OCI-LY3 (cell line): ENCODE results near the gene URGCP.

Experiments used
- H2AFZ ChIP-seq: fragments of 200-600, 300-600 bp; shearing (Covaris generic); 2 replicates; pipeline ENCODE4 v1.6.0; 2014; ENCODE audit warnings: antibody characterized with exemption, low read depth, low read length
- H3K27ac ChIP-seq: fragments of 200-600, 300-600 bp; sonication (generic); 2 replicates; pipeline ENCODE4 v1.5.1; 2014; ENCODE audit warnings: mild to moderate bottlenecking, low read length, moderate library complexity, mixed read lengths
- H3K27me3 ChIP-seq: fragments of 200-600, 300-600 bp; sonication (generic); 2 replicates; pipeline ENCODE4 v1.6.1; 2014; ENCODE audit warnings: low read depth, low read length, mixed read lengths
- H3K36me3 ChIP-seq: fragments of 200-600, 300-600 bp; sonication (generic); replicated peaks from 2 replicates; pipeline ENCODE3; 2014; ENCODE audit warnings: low read depth, low read length, mixed read lengths
- H3K4me1 ChIP-seq: fragments of 300-600, 200-600 bp; sonication (generic); 2 replicates; pipeline ENCODE4 v1.6.1; 2014; ENCODE audit warnings: low read length, mixed read lengths
- H3K4me2 ChIP-seq: fragments of 200-600, 300-600 bp; sonication (generic); 2 replicates; pipeline ENCODE4 v1.6.1; 2014; ENCODE audit warnings: low read length, mixed read lengths
- H3K4me3 ChIP-seq: fragments of 300-600, 200-600 bp; sonication (generic); 2 replicates; pipeline ENCODE4 v1.5.1; 2014; ENCODE audit warnings: antibody characterized with exemption, mild to moderate bottlenecking, low read length, moderate library complexity
- H3K79me2 ChIP-seq: fragments of 300-600, 200-600 bp; shearing (Covaris generic); 2 replicates; pipeline ENCODE4 v1.6.1; 2014; ENCODE audit warnings: mild to moderate bottlenecking, low read length, mixed read lengths
- H3K9ac ChIP-seq: fragments of 300-600, 200-600 bp; shearing (Covaris generic); 2 replicates; pipeline ENCODE4 v1.6.0; 2014; ENCODE audit warnings: mild to moderate bottlenecking, low read length, moderate library complexity
- H3K9me3 ChIP-seq: fragments of 200-600, 300-600 bp; shearing (Covaris generic); 2 replicates; pipeline ENCODE4 v1.6.1; 2014; ENCODE audit warnings: low read length, mixed read lengths; ENCODE audit not compliant: insufficient read depth
- H4K20me1 ChIP-seq: fragments of 200-600, 300-600 bp; sonication (generic); 2 replicates; pipeline ENCODE4 v1.6.1; 2016; ENCODE audit warnings: low read length, mixed read lengths; ENCODE audit not compliant: insufficient read depth
- CTCF ChIP-seq: fragments of 200-600, 300-600 bp; sonication (generic); IDR thresholded peaks from 2 replicates; pipeline ENCODE4 v1.5.1; 2014; ENCODE audit warnings: antibody characterized with exemption, low read length, low read depth
- EZH2phosphoT487 ChIP-seq: fragments of 200-600 bp; shearing (Covaris generic); IDR thresholded peaks from 2 replicates; pipeline ENCODE4 v1.6.1; 2018; ENCODE audit warnings: antibody characterized with exemption, mixed run types, low read depth

URGCP gene

GRCh38 chr7:43880596-43880995 is 25.8 kb downstream of the URGCP start:
- Histone ChIP-seq H3K36me3 (peaks cover 42% of the 10 kb centered on the region), H4K20me1 (no peaks in the 10 kb centered on the region), H3K4me1 (no peaks in the 10 kb centered on the region), H3K79me2 (no peaks in the 10 kb centered on the region), H3K9me3 (no peaks in the 10 kb centered on the region), H3K9ac (no peak overlapping the region), H3K4me3 (no peak overlapping the region), H3K27ac (no peak overlapping the region), H2AFZ (no peak overlapping the region), H3K4me2 (no peak overlapping the region), H3K27me3 (no peaks in the 10 kb centered on the region)
- TF ChIP-seq CTCF (no peak), EZH2phosphoT487 (no peak)

- Histone ChIP-seq H3K36me3 (peaks cover 42% of the 10 kb centered on the region), H3K9ac (no peak overlapping the region), H3K4me2 (no peak overlapping the region), H3K79me2 (no peaks in the 10 kb centered on the region), H3K4me3 (no peak overlapping the region), H3K27me3 (no peaks in the 10 kb centered on the region), H2AFZ (no peak overlapping the region), H3K27ac (no peak overlapping the region), H4K20me1 (no peaks in the 10 kb centered on the region), H3K4me1 (no peaks in the 10 kb centered on the region), H3K9me3 (no peaks in the 10 kb centered on the region)
- TF ChIP-seq EZH2phosphoT487, result no peak
Measured at GRCh38 chr7:43879477-43879876, 26.9 kb downstream of the URGCP start.

GRCh38 chr7:43878867-43879266 is 27.5 kb downstream of the URGCP start:
- Histone ChIP-seq H3K79me2 (no peaks in the 10 kb centered on the region), H3K4me3 (no peak overlapping the region), H3K9me3 (no peaks in the 10 kb centered on the region), H3K36me3 (peaks cover 45% of the 10 kb centered on the region), H3K27me3 (no peaks in the 10 kb centered on the region), H4K20me1 (no peaks in the 10 kb centered on the region), H2AFZ (no peak overlapping the region), H3K4me2 (no peak overlapping the region), H3K4me1 (no peaks in the 10 kb centered on the region), H3K9ac (no peak overlapping the region), H3K27ac (no peak overlapping the region)
- TF ChIP-seq CTCF (no peak), EZH2phosphoT487 (no peak)

- Histone ChIP-seq H4K20me1 (no peaks in the 10 kb centered on the region), H2AFZ (no peak overlapping the region), H3K9me3 (no peaks in the 10 kb centered on the region), H3K79me2 (no peaks in the 10 kb centered on the region), H3K27me3 (no peaks in the 10 kb centered on the region), H3K4me1 (no peaks in the 10 kb centered on the region), H3K4me2 (no peak overlapping the region), H3K4me3 (no peak overlapping the region), H3K36me3 (peaks cover 44% of the 10 kb centered on the region), H3K9ac (no peak overlapping the region), H3K27ac (no peak overlapping the region)
- TF ChIP-seq EZH2phosphoT487 (no peak), CTCF (no peak)
Measured at GRCh38 chr7:43877968-43878864, 28.2 kb downstream of the URGCP start.
